Effector memory CD4-positive, alpha-beta T cell (primary cell): ENCODE data around the gene SLC9A8.

Experiments used
- DNase-seq, 3 donors: peaks; one replicate each; pipeline ENCODE4 v3.0.0-alpha.2; 2020
- H3K27ac ChIP-seq: 2 replicates; pipeline ENCODE4 v1.7.0; 2013; ENCODE audit warnings: mild to moderate bottlenecking, low read length, moderate library complexity; ENCODE audit not compliant: insufficient read depth, poor library complexity, severe bottlenecking
- H3K27me3 ChIP-seq: replicated peaks from 2 replicates; pipeline ENCODE4 v1.7.0; 2013; ENCODE audit warnings: mild to moderate bottlenecking, low read length; ENCODE audit not compliant: insufficient read depth, control insufficient read depth, poor library complexity, severe bottlenecking
- H3K36me3 ChIP-seq: 2 replicates; pipeline ENCODE4 v1.7.0; 2013; ENCODE audit warnings: mild to moderate bottlenecking, low read length, moderate library complexity; ENCODE audit not compliant: control insufficient read depth, insufficient read depth
- H3K4me1 ChIP-seq: 2 replicates; pipeline ENCODE4 v1.7.0; 2013; ENCODE audit warnings: low read length, mild to moderate bottlenecking; ENCODE audit not compliant: control insufficient read depth, insufficient read depth, poor library complexity, severe bottlenecking
- H3K4me3 ChIP-seq: 2 replicates; pipeline ENCODE4 v1.7.0; 2013; ENCODE audit warnings: low read length, low read depth, mild to moderate bottlenecking; ENCODE audit not compliant: insufficient read depth, poor library complexity, severe bottlenecking
- H3K9me3 ChIP-seq: 2 replicates; pipeline ENCODE4 v1.7.0; 2013; ENCODE audit warnings: mild to moderate bottlenecking, low read length, moderate library complexity; ENCODE audit not compliant: control insufficient read depth

The SLC9A8 gene

GRCh38 chr20:49831022-49831769 lies 18.6 kb downstream of the SLC9A8 start:
- Histone ChIP-seq H3K4me3 (no peak overlapping the region), H3K9me3 (no peaks in the 10 kb centered on the region), H3K27me3 (no peaks in the 10 kb centered on the region), H3K36me3 (peaks cover 27% of the 10 kb centered on the region), H3K27ac (no peak overlapping the region), H3K4me1 (no peaks in the 10 kb centered on the region)
- DNase-seq = no peak

GRCh38 chr20:49831770-49832631 lies 19.4 kb downstream of the SLC9A8 start:
- no peaks in the 10 kb centered on the region for H3K4me1 ChIP-seq
- H3K9me3 ChIP-seq = no peaks in the 10 kb centered on the region
- H3K36me3 ChIP-seq = peaks cover 27% of the 10 kb centered on the region
- no peak overlapping the region for H3K27ac ChIP-seq
- H3K4me3 ChIP-seq = no peak overlapping the region
- no peaks in the 10 kb centered on the region for H3K27me3 ChIP-seq
- no peak for DNase-seq

GRCh38 chr20:49832632-49833327 lies 20.2 kb downstream of the SLC9A8 start:
- Histone ChIP-seq H3K4me1 (no peaks in the 10 kb centered on the region), H3K27me3 (no peaks in the 10 kb centered on the region), H3K9me3 (no peaks in the 10 kb centered on the region), H3K36me3 (peaks cover 22% of the 10 kb centered on the region), H3K4me3 (no peak overlapping the region), H3K27ac (no peak overlapping the region)
- DNase-seq = no peak

- no peaks in the 10 kb centered on the region for H3K4me1 ChIP-seq
- no peak for DNase-seq
- H3K27me3 ChIP-seq = no peaks in the 10 kb centered on the region
- H3K27ac ChIP-seq = no peak overlapping the region
- H3K9me3 ChIP-seq = no peaks in the 10 kb centered on the region
- peaks cover 22% of the 10 kb centered on the region for H3K36me3 ChIP-seq
- no peak overlapping the region for H3K4me3 ChIP-seq
Measured at GRCh38 chr20:49833483-49833882, 20.9 kb downstream of the SLC9A8 start.

- no peak for DNase-seq
- Histone ChIP-seq H3K27ac (no peak overlapping the region), H3K27me3 (no peaks in the 10 kb centered on the region), H3K4me3 (no peak overlapping the region), H3K36me3 (peaks cover 18% of the 10 kb centered on the region), H3K9me3 (no peaks in the 10 kb centered on the region), H3K4me1 (no peaks in the 10 kb centered on the region)
Measured at GRCh38 chr20:49835031-49835430, 22.4 kb downstream of the SLC9A8 start.

- DNase-seq = no peak
- no peaks in the 10 kb centered on the region for H3K9me3 ChIP-seq
- no peaks in the 10 kb centered on the region for H3K27me3 ChIP-seq
- peaks cover 6% of the 10 kb centered on the region for H3K36me3 ChIP-seq
- no peaks in the 10 kb centered on the region for H3K4me1 ChIP-seq
- H3K4me3 ChIP-seq = no peak overlapping the region
- H3K27ac ChIP-seq = no peak overlapping the region
Measured at GRCh38 chr20:49838546-49838945, 25.9 kb downstream of the SLC9A8 start.

- no peak overlapping the region for H3K4me3 ChIP-seq
- no peak for DNase-seq
- H3K4me1 ChIP-seq = no peaks in the 10 kb centered on the region
- H3K36me3 ChIP-seq = peaks cover 14% of the 10 kb centered on the region
- no peaks in the 10 kb centered on the region for H3K27me3 ChIP-seq
- H3K27ac ChIP-seq = no peak overlapping the region
- no peaks in the 10 kb centered on the region for H3K9me3 ChIP-seq
Measured at GRCh38 chr20:49843139-49843538, 30.5 kb downstream of the SLC9A8 start.

- Histone ChIP-seq H3K4me1 (no peaks in the 10 kb centered on the region), H3K9me3 (no peaks in the 10 kb centered on the region), H3K4me3 (no peak overlapping the region), H3K36me3 (peaks cover 22% of the 10 kb centered on the region), H3K27ac (no peak overlapping the region), H3K27me3 (no peaks in the 10 kb centered on the region)
- no peak for DNase-seq
Measured at GRCh38 chr20:49843770-49844380, 31.2 kb downstream of the SLC9A8 start.

GRCh38 chr20:49845060-49845459 lies 32.4 kb downstream of the SLC9A8 start:
- H3K4me1 ChIP-seq = no peaks in the 10 kb centered on the region
- no peak for DNase-seq
- H3K27me3 ChIP-seq = no peaks in the 10 kb centered on the region
- peaks cover 25% of the 10 kb centered on the region for H3K36me3 ChIP-seq
- H3K27ac ChIP-seq = no peak overlapping the region
- no peaks in the 10 kb centered on the region for H3K9me3 ChIP-seq
- H3K4me3 ChIP-seq = no peak overlapping the region
